T-helper 9 cell (primary cell): ENCODE measurements around the gene KPNA4.
"Not testable (repeated sequence)": the region's sequence is repeated elsewhere in the genome, so short reads cannot be mapped to it uniquely, and the experiment has no call there.

Experiments
- DNase-seq: peaks from one replicate; pipeline ENCODE4 v3.0.0-alpha.2; 2020

Gene KPNA4

GRCh38 chr3:160482796-160483195 is 82.6 kb downstream of the KPNA4 start:
- DNase-seq = no peak

GRCh38 chr3:160481856-160482255 is 83.5 kb downstream of the KPNA4 start:
- no peak for DNase-seq

GRCh38 chr3:160480931-160481330 is 84.4 kb downstream of the KPNA4 start:
- DNase-seq = no peak

- no peak for DNase-seq
Measured at GRCh38 chr3:160479376-160479775, 86.0 kb downstream of the KPNA4 start.

GRCh38 chr3:160478338-160478737 is 87.0 kb downstream of the KPNA4 start:
- no peak for DNase-seq

- DNase-seq = no peak
Measured at GRCh38 chr3:160477750-160478149, 87.6 kb downstream of the KPNA4 start.

GRCh38 chr3:160475884-160476283 is 89.5 kb downstream of the KPNA4 start:
- no peak for DNase-seq

GRCh38 chr3:160475153-160475552 is 90.2 kb downstream of the KPNA4 start:
- no peak for DNase-seq

- DNase-seq = no peak
Measured at GRCh38 chr3:160474416-160474838, 90.9 kb downstream of the KPNA4 start.

- no peak for DNase-seq
Measured at GRCh38 chr3:160473978-160474377, 91.4 kb downstream of the KPNA4 start.

- DNase-seq = no peak
Measured at GRCh38 chr3:160473221-160473620, 92.2 kb downstream of the KPNA4 start.

- DNase-seq = no peak
Measured at GRCh38 chr3:160472344-160472743, 93.0 kb downstream of the KPNA4 start.

- no peak for DNase-seq
Measured at GRCh38 chr3:160471892-160472291, 93.5 kb downstream of the KPNA4 start.

- no peak for DNase-seq
Measured at GRCh38 chr3:160470181-160470580, 95.2 kb downstream of the KPNA4 start.

- DNase-seq = no peak
Measured at GRCh38 chr3:160464971-160465370, 100.4 kb downstream of the KPNA4 start.

GRCh38 chr3:160464321-160464720 is 101.0 kb downstream of the KPNA4 start:
- no peak for DNase-seq

GRCh38 chr3:160460033-160460432 is 105.3 kb downstream of the KPNA4 start:
- DNase-seq = no peak

GRCh38 chr3:160459450-160459970 is 105.9 kb downstream of the KPNA4 start:
- DNase-seq = no peak

- no peak for DNase-seq
Measured at GRCh38 chr3:160458151-160458550, 107.2 kb downstream of the KPNA4 start.

- DNase-seq = no peak
Measured at GRCh38 chr3:160455846-160456245, 109.5 kb downstream of the KPNA4 start.

- no peak for DNase-seq
Measured at GRCh38 chr3:160454995-160455394, 110.4 kb downstream of the KPNA4 start.

GRCh38 chr3:160452251-160452650 is 113.1 kb downstream of the KPNA4 start:
- DNase-seq = not testable (repeated sequence)

- no peak for DNase-seq
Measured at GRCh38 chr3:160451602-160452001, 113.8 kb downstream of the KPNA4 start.

GRCh38 chr3:160450846-160451245 is 114.5 kb downstream of the KPNA4 start:
- DNase-seq = no peak
